HG03439 (cell line): ENCODE measurements around the gene TIPRL.
"Not testable (repeated sequence)": the region's sequence is repeated elsewhere in the genome, so short reads cannot be mapped to it uniquely, and the experiment has no call there.

Experiments
- ATAC-seq: cut with Tn5 transposase; IDR thresholded peaks from one replicate; pipeline ENCODE4 v1.9.1; 2021; ENCODE audit warnings: mild to moderate bottlenecking, moderate library complexity; ENCODE audit not compliant: unreplicated experiment

Gene TIPRL

DNA sequence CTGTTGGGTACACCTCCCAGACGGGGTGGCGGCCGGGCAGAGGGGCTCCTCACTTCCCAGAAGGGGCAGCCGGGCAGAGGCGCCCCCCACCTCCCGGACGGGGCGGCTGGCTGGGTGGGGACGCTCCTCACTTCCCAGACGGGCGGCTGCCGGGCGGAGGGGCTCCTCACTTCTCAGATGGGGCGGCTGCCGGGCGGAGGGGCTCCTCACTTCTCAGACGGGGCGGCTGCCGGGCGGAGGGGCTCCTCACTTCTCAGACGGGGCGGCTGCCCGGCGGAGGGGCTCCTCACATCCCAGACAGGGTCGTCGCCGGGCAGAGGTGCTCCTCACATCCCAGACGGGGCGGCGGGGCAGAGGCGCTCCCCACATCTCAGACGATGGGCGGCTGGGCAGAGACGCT lies 28.9 kb downstream of the TIPRL start:
- ATAC-seq: not testable (repeated sequence)

DNA sequence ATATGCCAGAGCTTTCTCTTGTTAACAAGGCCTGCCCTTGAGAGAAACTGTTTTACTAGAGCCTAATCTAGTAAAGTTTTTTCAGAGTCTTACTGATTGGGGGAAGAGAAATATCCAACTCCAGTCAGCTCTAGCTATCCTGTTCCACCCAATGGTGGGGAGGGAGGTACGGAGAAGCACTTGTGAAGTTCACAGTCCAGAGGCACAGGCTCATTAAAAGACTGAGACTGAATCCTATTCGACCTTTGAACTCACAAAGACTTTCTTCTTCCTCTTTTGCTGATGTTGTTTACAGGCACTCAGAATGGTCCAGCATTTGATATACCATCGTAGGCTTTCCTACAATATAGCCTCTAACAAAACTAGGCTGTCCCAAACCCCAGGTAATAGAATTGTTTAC lies 31.6 kb downstream of the TIPRL start:
- no peak for ATAC-seq

DNA sequence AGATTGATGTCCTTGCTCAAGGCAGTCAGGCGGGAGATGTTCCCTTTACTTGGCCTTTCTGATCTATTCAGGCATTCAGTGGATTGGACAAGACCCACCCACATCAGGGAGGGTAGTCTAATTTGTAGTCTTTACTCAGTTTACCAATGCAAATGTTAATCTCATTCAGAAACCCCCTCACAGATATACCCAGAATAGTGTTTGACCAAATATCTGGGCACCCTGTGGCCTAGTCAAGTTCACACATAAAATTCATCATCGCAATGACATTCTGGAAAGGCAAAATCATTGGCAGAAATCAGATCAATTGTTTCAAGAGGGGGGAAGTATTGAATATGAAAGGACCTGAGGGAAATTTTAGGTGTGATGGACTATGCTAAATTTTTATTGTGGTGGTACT lies 34.6 kb downstream of the TIPRL start:
- no peak for ATAC-seq

DNA sequence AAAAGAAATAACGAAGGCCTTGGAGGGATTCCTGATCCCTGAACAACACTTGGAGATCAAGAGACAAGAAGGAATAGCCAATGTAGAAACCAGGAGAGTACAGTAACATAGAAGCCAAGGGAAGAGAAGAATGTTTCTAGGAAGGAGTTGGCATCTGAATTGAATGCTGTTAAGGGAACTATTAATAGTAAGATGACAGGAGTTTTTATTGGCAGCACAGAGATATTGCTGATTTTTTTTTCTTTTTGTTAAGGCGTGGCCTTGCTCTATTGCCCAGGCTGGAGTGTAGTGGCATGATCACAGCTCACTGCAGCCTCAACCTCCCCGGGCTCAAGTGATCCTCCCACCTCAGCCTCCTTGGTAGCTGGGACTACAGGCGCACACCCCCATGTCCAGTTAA lies 37.4 kb downstream of the TIPRL start:
- ATAC-seq: no peak

- ATAC-seq: no peak
These were observed 38.9 kb downstream of the TIPRL start for GRCh38 chr1:168217664-168218063.

- ATAC-seq: no peak
These were observed 39.9 kb downstream of the TIPRL start for GRCh38 chr1:168218658-168219057.

- ATAC-seq: no peak
These were observed 41.7 kb downstream of the TIPRL start for GRCh38 chr1:168220470-168220871.

DNA sequence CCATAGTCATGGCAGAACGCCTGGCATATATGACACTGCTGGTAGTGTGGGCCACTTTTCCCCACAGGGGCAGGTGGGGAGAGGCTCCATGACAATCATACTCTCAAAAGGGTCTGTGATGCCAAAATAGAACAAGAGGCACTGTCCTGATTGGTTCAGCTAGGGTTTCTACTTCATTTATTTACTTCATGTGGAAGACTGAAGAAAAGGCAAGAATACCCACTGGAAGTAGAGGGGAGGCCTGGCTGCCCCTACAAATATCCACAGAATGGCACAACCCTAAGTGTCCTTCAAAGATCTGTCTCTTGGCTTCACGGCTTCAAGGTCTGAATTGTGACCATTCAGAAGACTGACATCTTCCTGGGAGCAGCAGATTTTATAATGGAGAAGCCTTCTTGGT lies 42.5 kb downstream of the TIPRL start:
- no peak for ATAC-seq

GRCh38 chr1:168223261-168223660 lies 44.5 kb downstream of the TIPRL start:
- ATAC-seq: no peak

GRCh38 chr1:168223681-168224540 lies 45.1 kb downstream of the TIPRL start:
- no peak for ATAC-seq

DNA sequence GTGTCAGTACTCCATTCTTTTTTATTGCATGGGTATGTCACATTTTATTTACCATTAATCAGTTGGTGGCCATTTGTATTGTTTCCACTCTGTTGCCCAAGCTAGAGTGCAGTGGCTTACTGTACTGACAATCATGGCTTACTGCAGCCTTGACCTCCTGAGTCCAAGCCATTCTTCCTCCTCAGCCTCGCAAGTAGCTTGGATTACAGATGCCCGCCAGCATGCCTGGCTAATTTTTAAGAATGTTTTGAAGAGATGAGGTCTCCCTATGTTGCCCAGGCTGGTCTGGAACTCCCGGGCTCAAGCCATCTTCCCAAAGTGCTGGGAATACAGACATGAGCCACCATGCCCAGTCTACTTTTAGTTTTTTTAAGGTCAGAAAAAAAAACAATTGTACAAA lies 46.2 kb downstream of the TIPRL start:
- no peak for ATAC-seq

- peak; percentile 82 for ATAC-seq
These were observed 46.9 kb downstream of the TIPRL start, which contains the start of gene SFT2D2 for GRCh38 chr1:168225476-168226190. SFT2D2 (plus strand) TSS chr1:168226004; CDS start chr1:168226080, 76 bp downstream.

DNA sequence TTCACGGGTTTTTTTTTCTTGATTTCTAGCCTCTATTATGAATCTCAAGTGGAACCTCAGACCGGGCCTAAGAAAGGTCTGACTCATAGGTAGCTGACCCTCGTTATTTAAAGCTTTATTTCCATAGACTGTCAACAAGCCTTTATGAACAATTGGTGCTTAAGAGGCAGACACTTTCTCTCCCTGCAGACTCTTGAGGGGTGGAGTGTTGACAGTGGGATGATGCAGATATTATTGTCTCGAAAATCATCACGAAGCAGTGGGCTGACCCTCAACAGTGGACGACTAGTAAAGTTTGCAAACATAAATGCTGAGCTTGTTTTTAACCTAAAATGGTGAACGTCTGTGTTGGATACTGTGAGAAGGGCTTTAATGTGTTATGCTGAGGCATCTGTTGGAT lies 48.9 kb downstream of the TIPRL start:
- ATAC-seq: no peak

GRCh38 chr1:168229893-168230292 lies 51.1 kb downstream of the TIPRL start:
- ATAC-seq: no peak

DNA sequence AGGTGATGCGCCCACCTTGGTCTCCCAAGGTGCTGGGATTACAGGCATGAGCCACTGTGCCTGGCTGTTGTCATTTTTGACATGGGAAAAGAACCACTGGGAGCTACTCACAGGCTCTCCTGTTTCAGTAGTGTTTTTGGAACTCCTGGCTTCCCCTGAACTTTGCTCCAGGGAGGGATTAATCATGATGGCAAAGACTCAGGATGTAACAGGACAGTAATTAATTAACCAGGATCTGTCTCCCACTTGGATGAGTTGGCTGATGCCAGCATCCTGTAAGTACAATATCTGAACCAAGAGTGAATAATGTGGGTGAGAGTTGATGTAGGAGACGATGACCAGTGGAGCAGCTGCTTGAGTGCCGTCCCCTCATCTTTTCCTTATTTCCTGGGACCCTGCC lies 51.9 kb downstream of the TIPRL start:
- no peak for ATAC-seq

DNA sequence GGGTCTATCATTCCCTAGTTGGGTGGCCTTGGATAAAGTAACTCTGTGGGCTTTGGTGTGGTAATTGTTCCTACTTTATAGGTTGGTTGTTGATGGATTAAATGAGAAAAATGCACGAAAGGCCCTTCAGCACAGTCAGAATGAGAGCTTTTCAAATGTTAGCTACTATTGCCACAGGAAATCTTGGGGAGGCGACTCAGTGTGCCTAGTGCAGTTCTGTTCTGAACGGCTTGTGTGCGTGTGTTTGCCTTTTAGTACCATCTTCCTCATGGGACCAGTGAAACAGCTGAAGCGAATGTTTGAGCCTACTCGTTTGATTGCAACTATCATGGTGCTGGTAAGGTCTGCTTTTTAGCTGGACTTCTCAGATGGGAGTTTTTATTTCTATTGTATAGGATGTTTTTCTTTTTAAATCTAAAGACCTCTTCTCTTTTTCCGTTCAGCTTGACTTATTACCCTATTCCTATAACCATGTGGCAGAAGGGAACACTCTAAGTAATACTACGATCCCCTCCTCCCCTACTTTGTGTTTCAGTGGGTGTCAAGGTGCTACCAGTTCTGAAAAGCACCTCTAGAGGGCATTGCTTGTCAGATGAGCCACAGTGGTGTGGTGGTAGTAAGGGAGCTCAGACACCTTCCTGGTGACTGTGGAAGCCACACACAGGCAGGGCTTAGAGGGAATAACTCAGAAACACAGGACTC lies 56.2 kb downstream of the TIPRL start:
- peak; percentile 61 for ATAC-seq

DNA sequence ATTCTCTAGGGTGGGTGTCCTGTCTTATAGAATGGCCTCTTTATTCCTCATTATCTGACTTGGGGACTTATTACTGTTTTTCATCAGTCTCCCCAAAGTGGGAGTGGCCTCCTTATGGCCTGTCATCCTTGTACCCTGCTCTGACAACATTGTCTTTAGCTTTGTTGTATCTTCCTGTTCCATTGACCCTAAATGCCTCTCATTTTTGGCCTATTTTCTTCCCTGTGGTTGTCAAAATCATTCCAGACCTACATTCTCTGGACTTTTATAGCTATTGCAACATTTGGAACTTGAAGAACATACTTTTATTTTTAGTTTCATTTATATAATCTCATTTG lies 56.8 kb downstream of the TIPRL start:
- ATAC-seq: no peak

GRCh38 chr1:168235937-168236336 lies 57.2 kb downstream of the TIPRL start:
- ATAC-seq: no peak

- no peak for ATAC-seq
These were observed 58.3 kb downstream of the TIPRL start for GRCh38 chr1:168236836-168237611.

DNA sequence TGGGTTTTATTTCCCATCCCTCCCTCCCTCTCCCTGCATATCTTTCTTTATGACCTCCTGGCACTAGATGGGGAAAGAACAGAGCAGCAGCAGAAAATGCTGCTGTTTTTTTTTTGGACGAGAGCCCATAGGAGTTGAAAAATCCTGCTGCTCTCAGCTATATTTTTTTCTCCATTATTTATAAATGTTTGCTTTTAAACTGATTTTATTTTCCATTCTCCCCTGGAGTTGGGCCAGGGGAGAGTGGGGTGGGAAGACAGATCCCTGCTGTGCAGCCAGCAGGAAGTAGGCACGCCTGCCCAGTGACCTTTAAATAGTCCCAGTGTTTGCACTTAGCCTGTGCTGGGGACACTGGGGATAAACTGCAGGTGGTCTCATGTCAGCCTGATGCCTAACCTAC lies 64.4 kb downstream of the TIPRL start:
- no peak for ATAC-seq

GRCh38 chr1:168243636-168244212 lies 65.0 kb downstream of the TIPRL start:
- no peak for ATAC-seq
